ENCODE results near the gene PCGF1. TPM values are rescaled to one million over a fixed set of nuclear protein-coding genes. Genes with fewer than 3 reads are reported as not detected.
"Not testable (repeated sequence)": the region's sequence is repeated elsewhere in the genome, so short reads cannot be mapped to it uniquely, and the experiment has no call there.

PCGF1 gene
- total RNA-seq, 1 experiment from 2014 or later = 33.0 TPM

DNA sequence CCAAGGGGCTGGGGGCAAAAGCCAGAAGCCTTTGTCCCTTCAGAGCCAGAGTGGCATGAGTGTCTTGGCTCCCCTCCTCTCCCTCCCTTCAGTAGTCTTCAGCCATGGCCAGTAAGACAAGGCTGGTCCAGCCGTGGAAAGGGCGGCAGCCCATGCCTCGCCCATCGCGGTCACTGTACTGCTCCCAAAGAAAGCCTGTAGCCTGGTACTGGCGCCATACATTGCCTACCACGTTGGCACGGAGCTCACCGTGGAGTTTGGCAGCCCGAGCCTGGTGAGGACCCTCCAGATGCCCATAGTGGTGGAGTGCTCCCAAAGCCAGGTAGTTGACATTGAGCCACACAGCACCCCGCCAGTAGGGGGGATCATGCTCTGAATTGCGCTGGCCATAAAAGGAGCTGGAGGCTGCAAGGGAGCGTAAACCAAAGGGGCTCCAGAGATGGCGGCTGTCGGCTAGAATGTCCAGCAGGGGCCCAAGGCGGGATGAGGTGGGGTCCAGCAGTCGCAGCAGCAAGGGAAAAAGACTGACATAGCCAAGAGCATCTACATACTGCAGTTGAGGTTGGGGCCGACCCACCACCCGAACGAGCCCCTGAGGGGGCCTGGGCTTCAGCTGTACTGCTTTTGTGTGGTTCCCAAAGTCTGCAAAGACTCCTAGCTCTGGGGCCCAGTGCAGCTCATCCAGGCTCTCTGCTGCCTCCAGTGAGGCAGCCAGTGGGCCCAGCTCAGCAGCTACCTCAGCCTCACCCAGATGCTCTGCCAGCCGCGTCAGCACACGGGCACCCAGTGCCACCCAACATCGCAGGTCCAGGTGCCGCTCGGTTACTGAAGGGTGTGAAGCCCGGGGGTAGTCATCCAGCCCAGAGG is 46.1 kb downstream of the PCGF1 start:
- H3K9me3 ChIP-seq (ENCODE audit: low read depth, low read length, poor library complexity, severe bottlenecking) = no peaks in the 10 kb centered on the region
- peaks cover 18% of the 10 kb centered on the region for H3K36me3 ChIP-seq (ENCODE audit: insufficient read depth, low read length, poor library complexity, severe bottlenecking)
- no peak overlapping the region for H3K27ac ChIP-seq (ENCODE audit: low read depth, low read length, poor library complexity, severe bottlenecking)
- H3K27me3 ChIP-seq (replicated peaks; ENCODE audit: insufficient read depth, low read depth, low read length, poor library complexity) = no peaks in the 10 kb centered on the region
- CTCF ChIA-PET = interaction anchor here (0.6 to 0.8 kb wide), 2 partner anchors 12 to 21 kb away, joined by 3 read pairs; no protein-coding TSS in a partner anchor
- no peak for DNase-seq (ENCODE audit: low spot score)
- H3K4me1 ChIP-seq (ENCODE audit: insufficient read depth, low read length, poor library complexity, severe bottlenecking) = peaks cover 9% of the 10 kb centered on the region
- intact Hi-C loops (cut with micrococcal nuclease; ENCODE audit: unreplicated experiment) = no loop called here
- H3K4me3 ChIP-seq (ENCODE audit: low read depth, low read length, poor library complexity, severe bottlenecking) = no peak overlapping the region
- TF ChIP-seq EZH2 (IDR thresholded peaks at IDR 0.05; ENCODE audit: borderline replicate concordance, low read depth, low read length, poor library complexity, severe bottlenecking) = no peak
- TF ChIP-seq, protein P1, sequence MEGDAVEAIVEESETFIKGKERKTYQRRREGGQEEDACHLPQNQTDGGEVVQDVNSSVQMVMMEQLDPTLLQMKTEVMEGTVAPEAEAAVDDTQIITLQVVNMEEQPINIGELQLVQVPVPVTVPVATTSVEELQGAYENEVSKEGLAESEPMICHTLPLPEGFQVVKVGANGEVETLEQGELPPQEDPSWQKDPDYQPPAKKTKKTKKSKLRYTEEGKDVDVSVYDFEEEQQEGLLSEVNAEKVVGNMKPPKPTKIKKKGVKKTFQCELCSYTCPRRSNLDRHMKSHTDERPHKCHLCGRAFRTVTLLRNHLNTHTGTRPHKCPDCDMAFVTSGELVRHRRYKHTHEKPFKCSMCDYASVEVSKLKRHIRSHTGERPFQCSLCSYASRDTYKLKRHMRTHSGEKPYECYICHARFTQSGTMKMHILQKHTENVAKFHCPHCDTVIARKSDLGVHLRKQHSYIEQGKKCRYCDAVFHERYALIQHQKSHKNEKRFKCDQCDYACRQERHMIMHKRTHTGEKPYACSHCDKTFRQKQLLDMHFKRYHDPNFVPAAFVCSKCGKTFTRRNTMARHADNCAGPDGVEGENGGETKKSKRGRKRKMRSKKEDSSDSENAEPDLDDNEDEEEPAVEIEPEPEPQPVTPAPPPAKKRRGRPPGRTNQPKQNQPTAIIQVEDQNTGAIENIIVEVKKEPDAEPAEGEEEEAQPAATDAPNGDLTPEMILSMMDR (conservative IDR thresholded peaks at IDR 0.05; ENCODE audit: low read depth, low read length) = no peak
- POLR2A ChIA-PET (ENCODE audit: low non-redundant PET) = interaction anchor here (0.6 kb wide), 1 partner anchor 51 kb away, joined by 7 read pairs; no protein-coding TSS in a partner anchor
- no TSS peak for BruUV-seq (replicated peaks)

DNA sequence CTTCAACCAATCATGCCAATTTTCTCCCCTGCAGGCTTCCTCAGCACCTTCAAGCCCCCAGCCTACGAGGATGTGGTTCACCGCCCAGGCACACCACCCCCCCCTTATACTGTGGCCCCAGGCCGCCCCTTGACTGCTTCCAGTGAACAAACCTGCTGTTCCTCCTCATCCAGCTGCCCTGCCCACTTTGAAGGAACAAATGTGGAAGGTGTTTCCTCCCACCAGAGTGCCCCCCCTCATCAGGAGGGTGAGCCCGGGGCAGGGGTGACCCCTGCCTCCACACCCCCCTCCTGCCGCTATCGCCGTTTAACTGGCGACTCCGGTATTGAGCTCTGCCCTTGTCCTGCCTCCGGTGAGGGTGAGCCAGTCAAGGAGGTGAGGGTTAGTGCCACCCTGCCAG is 47.3 kb downstream of the PCGF1 start:
- H3K27me3 ChIP-seq (replicated peaks; ENCODE audit: insufficient read depth, low read depth, low read length, poor library complexity); CTCF ChIA-PET; H3K4me3 ChIP-seq (ENCODE audit: low read depth, low read length, poor library complexity, severe bottlenecking); intact Hi-C loops (cut with micrococcal nuclease; ENCODE audit: unreplicated experiment); H3K9me3 ChIP-seq (ENCODE audit: low read depth, low read length, poor library complexity, severe bottlenecking); BruUV-seq (replicated peaks); DNase-seq (ENCODE audit: low spot score); POLR2A ChIA-PET (ENCODE audit: low non-redundant PET); H3K27ac ChIP-seq (ENCODE audit: low read depth, low read length, poor library complexity, severe bottlenecking): not testable (repeated sequence)
- peaks cover 18% of the 10 kb centered on the region for H3K36me3 ChIP-seq (ENCODE audit: insufficient read depth, low read length, poor library complexity, severe bottlenecking)
- H3K4me1 ChIP-seq (ENCODE audit: insufficient read depth, low read length, poor library complexity, severe bottlenecking) = peaks cover 21% of the 10 kb centered on the region

DNA sequence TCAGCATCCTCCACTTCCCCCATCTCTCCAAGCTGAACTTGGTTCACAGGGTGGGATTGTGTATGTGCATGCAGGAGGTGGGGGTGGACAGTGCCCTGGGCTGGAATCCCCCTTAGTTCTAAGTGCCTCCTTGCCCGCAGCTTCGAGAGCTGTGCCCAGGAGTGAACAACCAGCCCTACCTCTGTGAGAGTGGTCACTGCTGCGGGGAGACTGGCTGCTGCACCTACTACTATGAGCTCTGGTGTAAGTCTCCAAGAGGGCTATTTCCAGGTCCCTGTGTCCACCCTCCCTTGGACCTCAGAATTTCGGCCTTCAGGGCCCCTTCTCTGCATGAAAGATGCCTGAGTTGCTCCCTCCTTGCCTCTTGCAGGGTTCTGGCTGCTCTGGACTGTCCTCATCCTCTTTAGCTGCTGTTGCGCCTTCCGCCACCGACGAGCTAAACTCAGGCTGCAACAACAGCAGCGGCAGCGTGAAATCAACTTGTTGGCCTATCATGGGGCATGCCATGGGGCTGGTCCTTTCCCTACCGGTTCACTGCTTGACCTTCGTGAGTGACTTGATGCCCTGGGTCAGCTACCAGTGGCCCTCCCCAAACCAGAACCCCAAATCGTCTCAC is 47.9 kb downstream of the PCGF1 start:
- POLR2A ChIA-PET (ENCODE audit: low non-redundant PET); H3K27ac ChIP-seq (ENCODE audit: low read depth, low read length, poor library complexity, severe bottlenecking); BruUV-seq (replicated peaks); H3K27me3 ChIP-seq (replicated peaks; ENCODE audit: insufficient read depth, low read depth, low read length, poor library complexity); intact Hi-C loops (cut with micrococcal nuclease; ENCODE audit: unreplicated experiment); DNase-seq (ENCODE audit: low spot score); H3K9me3 ChIP-seq (ENCODE audit: low read depth, low read length, poor library complexity, severe bottlenecking); CTCF ChIA-PET: not testable (repeated sequence)
- peaks cover 18% of the 10 kb centered on the region for H3K36me3 ChIP-seq (ENCODE audit: insufficient read depth, low read length, poor library complexity, severe bottlenecking)
- H3K4me1 ChIP-seq (ENCODE audit: insufficient read depth, low read length, poor library complexity, severe bottlenecking) = peaks cover 21% of the 10 kb centered on the region
- peak overlapping the region; percentile 92 for H3K4me3 ChIP-seq (ENCODE audit: low read depth, low read length, poor library complexity, severe bottlenecking)

DNA sequence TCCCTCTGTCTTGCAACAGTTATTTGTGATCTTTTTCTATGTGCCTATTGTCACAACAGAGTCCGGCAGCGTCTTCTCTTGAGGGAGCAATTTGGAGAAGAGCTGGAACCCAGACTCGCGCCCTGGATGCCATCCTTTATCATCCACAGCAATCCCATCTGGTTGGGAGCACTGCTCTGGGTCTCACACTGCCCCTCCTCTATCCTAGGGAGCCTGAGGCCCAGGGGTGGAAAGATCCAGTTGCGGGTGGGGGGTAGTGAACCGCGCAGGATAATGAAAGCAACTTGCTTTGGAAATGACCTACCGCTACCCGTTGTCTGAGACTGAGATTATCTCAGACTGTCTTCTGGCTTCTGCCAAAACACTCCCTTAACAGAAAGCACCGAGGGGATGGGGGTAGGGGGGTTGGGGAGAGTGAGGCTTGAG is 48.5 kb downstream of the PCGF1 start:
- H3K27me3 ChIP-seq (replicated peaks; ENCODE audit: insufficient read depth, low read depth, low read length, poor library complexity) = no peaks in the 10 kb centered on the region
- ChIA-PET CTCF (interaction anchor here (0.7 kb wide), 1 partner anchor 24 kb away, joined by 4 read pairs; the partner anchor contains the start of genes CCDC142 and TTC31), POLR2A (ENCODE audit: low non-redundant PET) (no interaction called here)

More for the DNA sequence above, 48.5 kb downstream of the PCGF1 start:
- Histone ChIP-seq H3K9me3 (ENCODE audit: low read depth, low read length, poor library complexity, severe bottlenecking) (no peaks in the 10 kb centered on the region), H3K27ac (ENCODE audit: low read depth, low read length, poor library complexity, severe bottlenecking) (peak overlapping the region; percentile 61), H3K4me3 (ENCODE audit: low read depth, low read length, poor library complexity, severe bottlenecking) (peak overlapping the region; percentile 92), H3K36me3 (ENCODE audit: insufficient read depth, low read length, poor library complexity, severe bottlenecking) (peaks cover 18% of the 10 kb centered on the region), H3K4me1 (ENCODE audit: insufficient read depth, low read length, poor library complexity, severe bottlenecking) (peaks cover 16% of the 10 kb centered on the region)
- intact Hi-C loops (cut with micrococcal nuclease; ENCODE audit: unreplicated experiment) = no loop called here
- no TSS peak for BruUV-seq (replicated peaks)
- DNase-seq (ENCODE audit: low spot score) = no peak
- TF ChIP-seq, protein P1 (conservative IDR thresholded peaks at IDR 0.05; ENCODE audit: low read depth, low read length) = no peak
- no peak for TF ChIP-seq EZH2 (IDR thresholded peaks at IDR 0.05; ENCODE audit: borderline replicate concordance, low read depth, low read length, poor library complexity, severe bottlenecking)
